ENCODE measurements around the gene CDH26.

- TF ChIP-seq, protein P1, sequence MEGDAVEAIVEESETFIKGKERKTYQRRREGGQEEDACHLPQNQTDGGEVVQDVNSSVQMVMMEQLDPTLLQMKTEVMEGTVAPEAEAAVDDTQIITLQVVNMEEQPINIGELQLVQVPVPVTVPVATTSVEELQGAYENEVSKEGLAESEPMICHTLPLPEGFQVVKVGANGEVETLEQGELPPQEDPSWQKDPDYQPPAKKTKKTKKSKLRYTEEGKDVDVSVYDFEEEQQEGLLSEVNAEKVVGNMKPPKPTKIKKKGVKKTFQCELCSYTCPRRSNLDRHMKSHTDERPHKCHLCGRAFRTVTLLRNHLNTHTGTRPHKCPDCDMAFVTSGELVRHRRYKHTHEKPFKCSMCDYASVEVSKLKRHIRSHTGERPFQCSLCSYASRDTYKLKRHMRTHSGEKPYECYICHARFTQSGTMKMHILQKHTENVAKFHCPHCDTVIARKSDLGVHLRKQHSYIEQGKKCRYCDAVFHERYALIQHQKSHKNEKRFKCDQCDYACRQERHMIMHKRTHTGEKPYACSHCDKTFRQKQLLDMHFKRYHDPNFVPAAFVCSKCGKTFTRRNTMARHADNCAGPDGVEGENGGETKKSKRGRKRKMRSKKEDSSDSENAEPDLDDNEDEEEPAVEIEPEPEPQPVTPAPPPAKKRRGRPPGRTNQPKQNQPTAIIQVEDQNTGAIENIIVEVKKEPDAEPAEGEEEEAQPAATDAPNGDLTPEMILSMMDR (IDR thresholded peaks at IDR 0.05) = no peak
- TF ChIP-seq POLR2A (IDR thresholded peaks at IDR 0.05) = no peak
Measured at GRCh38 chr20:60035486-60035885, 77.3 kb downstream of the CDH26 start.
